Islet precursor cell (in vitro differentiated cells): ENCODE measurements around the gene SIK3.
A peak's percentile ranks its signal among the peaks of the same experiment; 100 is the strongest.
"Not testable (repeated sequence)": the region's sequence is repeated elsewhere in the genome, so short reads cannot be mapped to it uniquely, and the experiment has no call there.

Experiments
- DNase-seq: peaks from one replicate; pipeline ENCODE4 v3.0.0-alpha.2; 2018

SIK3 gene

GRCh38 chr11:117075186-117075585 lies 23.0 kb downstream of the SIK3 start:
- no peak for DNase-seq

- DNase-seq: no peak
Observed at GRCh38 chr11:117074119-117074518, 24.1 kb downstream of the SIK3 start.

GRCh38 chr11:117073539-117073938 lies 24.7 kb downstream of the SIK3 start:
- DNase-seq: no peak

- no peak for DNase-seq
Observed at GRCh38 chr11:117072517-117073461, 25.4 kb downstream of the SIK3 start.

GRCh38 chr11:117071344-117071787 lies 26.9 kb downstream of the SIK3 start:
- DNase-seq: no peak

- no peak for DNase-seq
Observed at GRCh38 chr11:117070016-117070415, 28.2 kb downstream of the SIK3 start.

- DNase-seq: no peak
Observed at GRCh38 chr11:117068303-117068860, 29.8 kb downstream of the SIK3 start.

GRCh38 chr11:117066959-117067358 lies 31.3 kb downstream of the SIK3 start:
- no peak for DNase-seq

- DNase-seq: no peak
Observed at GRCh38 chr11:117064275-117064674, 34.0 kb downstream of the SIK3 start.

- DNase-seq: no peak
Observed at GRCh38 chr11:117062498-117062897, 35.7 kb downstream of the SIK3 start.

- DNase-seq: no peak
Observed at GRCh38 chr11:117061256-117061655, 37.0 kb downstream of the SIK3 start.

GRCh38 chr11:117059611-117060148 lies 38.5 kb downstream of the SIK3 start:
- DNase-seq: no peak

- DNase-seq: peak; percentile 57
Observed at GRCh38 chr11:117058761-117059261, 39.4 kb downstream of the SIK3 start.

- DNase-seq: no peak
Observed at GRCh38 chr11:117057727-117058126, 40.5 kb downstream of the SIK3 start.

GRCh38 chr11:117057317-117057716 lies 40.9 kb downstream of the SIK3 start:
- no peak for DNase-seq

GRCh38 chr11:117055469-117055868 lies 42.8 kb downstream of the SIK3 start:
- DNase-seq: no peak

- no peak for DNase-seq
Observed at GRCh38 chr11:117054382-117054781, 43.8 kb downstream of the SIK3 start.

- no peak for DNase-seq
Observed at GRCh38 chr11:117052196-117053149, 45.8 kb downstream of the SIK3 start.

- DNase-seq: not testable (repeated sequence)
Observed at GRCh38 chr11:117050121-117050520, 48.1 kb downstream of the SIK3 start.

- not testable (repeated sequence) for DNase-seq
Observed at GRCh38 chr11:117046627-117047026, 51.6 kb downstream of the SIK3 start.

- DNase-seq: no peak
Observed at GRCh38 chr11:117045956-117046355, 52.3 kb downstream of the SIK3 start.

GRCh38 chr11:117045196-117045595 lies 53.0 kb downstream of the SIK3 start:
- no peak for DNase-seq
